ENCODE results near the gene NUTF2.

DNA sequence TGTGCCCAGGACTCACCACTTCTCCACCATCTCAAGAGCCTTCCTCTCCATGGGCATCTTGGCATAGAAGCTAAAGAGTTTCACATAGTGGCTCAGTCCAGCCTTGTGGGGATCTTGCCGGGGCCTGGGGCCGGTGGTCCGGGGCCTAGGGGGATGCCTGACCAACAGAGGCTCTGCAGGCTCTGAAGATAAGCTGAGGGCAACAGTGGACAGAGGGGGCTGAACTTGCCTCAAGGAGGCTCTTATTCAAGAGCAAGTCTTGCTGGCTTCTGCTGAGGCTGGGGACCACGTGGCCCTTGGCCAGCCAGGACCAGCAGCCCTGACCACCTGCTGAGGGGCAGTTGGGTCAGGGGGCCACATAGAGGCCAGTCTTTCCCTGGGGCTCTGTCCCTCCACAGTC, 18.1 kb upstream of the NUTF2 start:
- TF ChIP-seq, protein P1, sequence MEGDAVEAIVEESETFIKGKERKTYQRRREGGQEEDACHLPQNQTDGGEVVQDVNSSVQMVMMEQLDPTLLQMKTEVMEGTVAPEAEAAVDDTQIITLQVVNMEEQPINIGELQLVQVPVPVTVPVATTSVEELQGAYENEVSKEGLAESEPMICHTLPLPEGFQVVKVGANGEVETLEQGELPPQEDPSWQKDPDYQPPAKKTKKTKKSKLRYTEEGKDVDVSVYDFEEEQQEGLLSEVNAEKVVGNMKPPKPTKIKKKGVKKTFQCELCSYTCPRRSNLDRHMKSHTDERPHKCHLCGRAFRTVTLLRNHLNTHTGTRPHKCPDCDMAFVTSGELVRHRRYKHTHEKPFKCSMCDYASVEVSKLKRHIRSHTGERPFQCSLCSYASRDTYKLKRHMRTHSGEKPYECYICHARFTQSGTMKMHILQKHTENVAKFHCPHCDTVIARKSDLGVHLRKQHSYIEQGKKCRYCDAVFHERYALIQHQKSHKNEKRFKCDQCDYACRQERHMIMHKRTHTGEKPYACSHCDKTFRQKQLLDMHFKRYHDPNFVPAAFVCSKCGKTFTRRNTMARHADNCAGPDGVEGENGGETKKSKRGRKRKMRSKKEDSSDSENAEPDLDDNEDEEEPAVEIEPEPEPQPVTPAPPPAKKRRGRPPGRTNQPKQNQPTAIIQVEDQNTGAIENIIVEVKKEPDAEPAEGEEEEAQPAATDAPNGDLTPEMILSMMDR (IDR thresholded peaks at IDR 0.05 in 4 of 5, conservative IDR thresholded peaks at IDR 0.05 in 1 of 5), result no peak
- no peak for TF ChIP-seq POLR2A (IDR thresholded peaks at IDR 0.05)
